Fibroblast of pulmonary artery (primary cell): ENCODE results near the gene RAD52.

ENCODE experiments used
- DNase-seq: peaks from one replicate; pipeline ENCODE4 v3.0.0-alpha.2; 2010; ENCODE audit warnings: low read depth
- H3K4me3 ChIP-seq: replicated peaks from 2 replicates; pipeline ENCODE4 v1.5.1; 2011; ENCODE audit warnings: low read depth, mild to moderate bottlenecking, control low read depth, low read length, moderate library complexity
- CTCF ChIP-seq: IDR thresholded peaks from 2 replicates; pipeline ENCODE4 v1.5.1; 2011; ENCODE audit warnings: mild to moderate bottlenecking, control low read depth, low read length, inconsistent platforms; ENCODE audit errors: missing control alignments

The RAD52 gene

GRCh38 chr12:981176-981828 lies 31.8 kb upstream of the RAD52 start:
- H3K4me3 ChIP-seq = no peak overlapping the region
- peak; percentile 46 for DNase-seq
- TF ChIP-seq CTCF = no peak

GRCh38 chr12:979349-979748 lies 29.9 kb upstream of the RAD52 start:
- TF ChIP-seq CTCF = no peak
- no peak overlapping the region for H3K4me3 ChIP-seq
- no peak for DNase-seq

GRCh38 chr12:977156-977555 lies 27.7 kb upstream of the RAD52 start:
- no peak for DNase-seq
- no peak overlapping the region for H3K4me3 ChIP-seq
- no peak for TF ChIP-seq CTCF

- TF ChIP-seq CTCF = no peak
- H3K4me3 ChIP-seq = no peak overlapping the region
- DNase-seq = no peak
Measured at GRCh38 chr12:976644-977043, 27.1 kb upstream of the RAD52 start.

- no peak overlapping the region for H3K4me3 ChIP-seq
- no peak for DNase-seq
- no peak for TF ChIP-seq CTCF
Measured at GRCh38 chr12:974271-974862, 24.9 kb upstream of the RAD52 start.

GRCh38 chr12:971991-972390 lies 22.5 kb upstream of the RAD52 start:
- DNase-seq = no peak
- no peak for TF ChIP-seq CTCF
- H3K4me3 ChIP-seq = no peak overlapping the region

- TF ChIP-seq CTCF = no peak
- no peak for DNase-seq
Measured at GRCh38 chr12:969821-970220, 20.3 kb upstream of the RAD52 start.

More at GRCh38 chr12:969821-970220, 20.3 kb upstream of the RAD52 start:
- no peak overlapping the region for H3K4me3 ChIP-seq
